Peyer's patch (tissue), 4 donors: Measurements from ENCODE around the gene ADCY9.

Source experiments
- POLR2A ChIP-seq, 2 donors: fragments of 450-650 bp; IDR thresholded peaks; one replicate each; pipeline ENCODE4 v1.5.1; 2017; ENCODE audit warnings: antibody characterized with exemption in 2 of 2, mild to moderate bottlenecking in 2 of 2, moderate library complexity in 2 of 2
- TF ChIP-seq, protein P1 (sequence below), 6 experiments: fragments of 450-650 bp in 4 of 6; fragments of 200-600 bp in 2 of 6; sonication (generic) in 1 of 6; IDR thresholded peaks; one replicate each; pipeline ENCODE4 v1.5.1; 2017 to 2019; ENCODE audit warnings: antibody characterized with exemption in 6 of 6, mild to moderate bottlenecking in 3 of 6, moderate library complexity in 1 of 6

DNA sequence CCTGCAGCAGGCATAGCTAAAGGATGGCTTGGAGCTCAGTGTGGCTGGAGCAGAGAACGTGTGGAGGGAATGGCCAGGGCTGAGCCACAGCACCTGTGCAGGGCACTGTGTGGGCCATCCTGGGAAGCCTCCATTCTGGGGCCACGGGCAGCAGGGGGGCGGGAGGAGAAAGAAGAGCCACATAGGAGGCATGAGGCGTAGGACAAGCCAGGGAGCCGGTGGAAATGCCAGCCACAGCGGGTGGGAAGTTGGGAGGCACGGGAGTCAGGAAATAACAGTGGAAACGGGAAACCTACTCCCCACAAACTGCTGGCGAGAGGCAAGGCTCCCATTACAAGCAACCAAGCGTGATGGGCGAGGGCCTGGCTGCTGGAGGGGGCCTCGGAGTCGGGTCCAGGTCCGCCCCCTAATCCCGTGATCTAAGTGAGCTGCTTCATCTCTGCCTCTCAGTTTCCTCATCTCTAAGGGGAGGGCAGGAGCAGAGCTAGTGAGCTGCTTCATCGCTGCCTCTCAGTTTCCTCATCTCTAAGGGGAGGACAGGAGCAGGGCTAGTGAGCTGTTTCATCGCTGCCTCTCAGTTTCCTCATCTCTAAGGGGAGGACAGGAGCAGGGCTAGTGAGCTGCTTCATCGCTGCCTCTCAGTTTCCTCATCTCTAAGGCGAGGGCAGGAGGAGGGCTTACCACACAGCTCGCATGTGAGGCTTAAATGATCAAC lies 104.9 kb downstream of the ADCY9 start:
- TF ChIP-seq, protein P1, sequence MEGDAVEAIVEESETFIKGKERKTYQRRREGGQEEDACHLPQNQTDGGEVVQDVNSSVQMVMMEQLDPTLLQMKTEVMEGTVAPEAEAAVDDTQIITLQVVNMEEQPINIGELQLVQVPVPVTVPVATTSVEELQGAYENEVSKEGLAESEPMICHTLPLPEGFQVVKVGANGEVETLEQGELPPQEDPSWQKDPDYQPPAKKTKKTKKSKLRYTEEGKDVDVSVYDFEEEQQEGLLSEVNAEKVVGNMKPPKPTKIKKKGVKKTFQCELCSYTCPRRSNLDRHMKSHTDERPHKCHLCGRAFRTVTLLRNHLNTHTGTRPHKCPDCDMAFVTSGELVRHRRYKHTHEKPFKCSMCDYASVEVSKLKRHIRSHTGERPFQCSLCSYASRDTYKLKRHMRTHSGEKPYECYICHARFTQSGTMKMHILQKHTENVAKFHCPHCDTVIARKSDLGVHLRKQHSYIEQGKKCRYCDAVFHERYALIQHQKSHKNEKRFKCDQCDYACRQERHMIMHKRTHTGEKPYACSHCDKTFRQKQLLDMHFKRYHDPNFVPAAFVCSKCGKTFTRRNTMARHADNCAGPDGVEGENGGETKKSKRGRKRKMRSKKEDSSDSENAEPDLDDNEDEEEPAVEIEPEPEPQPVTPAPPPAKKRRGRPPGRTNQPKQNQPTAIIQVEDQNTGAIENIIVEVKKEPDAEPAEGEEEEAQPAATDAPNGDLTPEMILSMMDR (IDR thresholded peaks at IDR 0.05), result no peak
- TF ChIP-seq POLR2A (IDR thresholded peaks at IDR 0.05), result no peak
